Stimulated activated naive CD8-positive, alpha-beta T cell treated with anti-CD3 and anti-CD28 coated beads, Interleukin-15, amount 100 ng/mL, for 72 hours (primary cell): ENCODE measurements around the gene NRF1.

Experiments used
- ATAC-seq: fragments of 150-1000 bp; cut with Tn5 transposase; 2 replicates; pipeline ENCODE4 v1.10.0; 2021; ENCODE audit warnings: mild to moderate bottlenecking, moderate library complexity
- DNase-seq, 2 donors: peaks; one replicate each; pipeline ENCODE4 v3.0.0; 2021 to 2022
- H3K27ac Mint-ChIP-seq, 2 donors: one replicate each; pipeline ENCODE4 v1.8.0; 2022; ENCODE audit warnings: mild to moderate bottlenecking in 2 of 2, mixed read lengths in 2 of 2, moderate library complexity in 2 of 2
- H3K27me3 Mint-ChIP-seq: one replicate; pipeline ENCODE4 v1.8.0; 2022; ENCODE audit warnings: mixed read lengths
- H3K4me1 Mint-ChIP-seq: one replicate; pipeline ENCODE4 v1.8.0; 2022; ENCODE audit warnings: mild to moderate bottlenecking, mixed read lengths
- H3K4me3 Mint-ChIP-seq, 2 donors: one replicate each; pipeline ENCODE4 v1.8.0; 2022; ENCODE audit warnings: mild to moderate bottlenecking in 2 of 2, mixed read lengths in 2 of 2, moderate library complexity in 1 of 2
- H3K9me3 Mint-ChIP-seq, 2 donors: one replicate each; pipeline ENCODE4 v1.8.0; 2022; ENCODE audit warnings: mixed read lengths in 2 of 2

The NRF1 gene

GRCh38 chr7:129677796-129678195 is 66.3 kb downstream of the NRF1 start:
- Mint-ChIP-seq H3K4me1 (no peaks in the 10 kb centered on the region), H3K9me3 (no peaks in the 10 kb centered on the region), H3K27me3 (no peaks in the 10 kb centered on the region), H3K27ac (no peak overlapping the region), H3K4me3 (no peak overlapping the region)
- DNase-seq (no peak), ATAC-seq (no peak)

GRCh38 chr7:129678606-129679005 is 67.1 kb downstream of the NRF1 start:
- H3K27ac Mint-ChIP-seq: peak overlapping the region in 1 of 2 donors; percentile 74
- DNase-seq (no peak), ATAC-seq (no peak)
- H3K4me1 Mint-ChIP-seq: no peaks in the 10 kb centered on the region
- no peak overlapping the region for H3K4me3 Mint-ChIP-seq
- no peaks in the 10 kb centered on the region for H3K27me3 Mint-ChIP-seq
- H3K9me3 Mint-ChIP-seq: no peaks in the 10 kb centered on the region

GRCh38 chr7:129680400-129680799 is 68.9 kb downstream of the NRF1 start:
- Mint-ChIP-seq H3K27me3 (no peaks in the 10 kb centered on the region), H3K27ac (no peak overlapping the region), H3K4me3 (no peak overlapping the region), H3K4me1 (no peaks in the 10 kb centered on the region), H3K9me3 (no peaks in the 10 kb centered on the region)
- DNase-seq (no peak), ATAC-seq (no peak)

GRCh38 chr7:129684777-129685176 is 73.3 kb downstream of the NRF1 start:
- DNase-seq (no peak), ATAC-seq (no peak)
- no peak overlapping the region for H3K27ac Mint-ChIP-seq

GRCh38 chr7:129686063-129686462 is 74.5 kb downstream of the NRF1 start:
- ATAC-seq (no peak), DNase-seq (no peak)
- Mint-ChIP-seq H3K4me1 (no peaks in the 10 kb centered on the region), H3K27me3 (no peaks in the 10 kb centered on the region), H3K4me3 (no peak overlapping the region), H3K9me3 (no peaks in the 10 kb centered on the region), H3K27ac (no peak overlapping the region)

More at GRCh38 chr7:129684777-129685176, 73.3 kb downstream of the NRF1 start:
- Mint-ChIP-seq H3K9me3 (no peaks in the 10 kb centered on the region), H3K4me1 (no peaks in the 10 kb centered on the region), H3K4me3 (no peak overlapping the region), H3K27me3 (no peaks in the 10 kb centered on the region)

- H3K9me3 Mint-ChIP-seq: no peaks in the 10 kb centered on the region
- no peaks in the 10 kb centered on the region for H3K4me1 Mint-ChIP-seq
- no peak overlapping the region for H3K4me3 Mint-ChIP-seq
- DNase-seq (no peak), ATAC-seq (no peak)
- no peaks in the 10 kb centered on the region for H3K27me3 Mint-ChIP-seq
- H3K27ac Mint-ChIP-seq: peak overlapping the region in 1 of 2 donors; percentile 62
Observed at GRCh38 chr7:129688503-129689222, 77.1 kb downstream of the NRF1 start.

GRCh38 chr7:129689995-129690581 is 78.6 kb downstream of the NRF1 start:
- DNase-seq (no peak), ATAC-seq (no peak)
- no peak overlapping the region for H3K4me3 Mint-ChIP-seq
- H3K4me1 Mint-ChIP-seq: no peaks in the 10 kb centered on the region
- H3K27ac Mint-ChIP-seq: no peak overlapping the region
- no peaks in the 10 kb centered on the region for H3K9me3 Mint-ChIP-seq
- H3K27me3 Mint-ChIP-seq: no peaks in the 10 kb centered on the region

- H3K9me3 Mint-ChIP-seq: no peaks in the 10 kb centered on the region
- H3K27ac Mint-ChIP-seq: no peak overlapping the region
- DNase-seq (no peak), ATAC-seq (no peak)
- no peaks in the 10 kb centered on the region for H3K27me3 Mint-ChIP-seq
- no peaks in the 10 kb centered on the region for H3K4me1 Mint-ChIP-seq
- H3K4me3 Mint-ChIP-seq: no peak overlapping the region
Observed at GRCh38 chr7:129690701-129691100, 79.2 kb downstream of the NRF1 start.

- H3K27ac Mint-ChIP-seq: peak overlapping the region; percentile 94 to 99
- ATAC-seq (peak; percentile 71), DNase-seq (no peak)
- peak overlapping the region; percentile 35 to 60 for H3K4me3 Mint-ChIP-seq
- no peaks in the 10 kb centered on the region for H3K9me3 Mint-ChIP-seq
- H3K4me1 Mint-ChIP-seq: peaks cover 13% of the 10 kb centered on the region
- H3K27me3 Mint-ChIP-seq: no peaks in the 10 kb centered on the region
Observed at GRCh38 chr7:129698516-129699418, 87.2 kb downstream of the NRF1 start.

- Mint-ChIP-seq H3K27ac (no peak overlapping the region), H3K4me3 (no peak overlapping the region)
Observed at GRCh38 chr7:129702316-129702715, 90.8 kb downstream of the NRF1 start.

GRCh38 chr7:129702761-129703338 is 91.3 kb downstream of the NRF1 start:
- Mint-ChIP-seq H3K27ac (peak overlapping the region in 1 of 2 donors; percentile 72), H3K9me3 (no peaks in the 10 kb centered on the region), H3K4me3 (no peak overlapping the region), H3K4me1 (peaks cover 29% of the 10 kb centered on the region), H3K27me3 (no peaks in the 10 kb centered on the region)
- ATAC-seq: no peak
- DNase-seq: no peak

More at GRCh38 chr7:129702316-129702715, 90.8 kb downstream of the NRF1 start:
- peaks cover 24% of the 10 kb centered on the region for H3K4me1 Mint-ChIP-seq
- H3K27me3 Mint-ChIP-seq: no peaks in the 10 kb centered on the region
- H3K9me3 Mint-ChIP-seq: no peaks in the 10 kb centered on the region
- DNase-seq (no peak), ATAC-seq (no peak)

GRCh38 chr7:129703751-129704150 is 92.2 kb downstream of the NRF1 start:
- no peak overlapping the region for H3K27ac Mint-ChIP-seq
- DNase-seq: no peak
- ATAC-seq: no peak
- no peaks in the 10 kb centered on the region for H3K27me3 Mint-ChIP-seq
- H3K9me3 Mint-ChIP-seq: no peaks in the 10 kb centered on the region
- H3K4me1 Mint-ChIP-seq: peaks cover 30% of the 10 kb centered on the region
- H3K4me3 Mint-ChIP-seq: no peak overlapping the region

GRCh38 chr7:129707910-129708499 is 96.5 kb downstream of the NRF1 start:
- peak; percentile 61 for ATAC-seq
- Mint-ChIP-seq H3K27ac (peak overlapping the region in 1 of 2 donors; percentile 68), H3K4me3 (no peak overlapping the region), H3K27me3 (no peaks in the 10 kb centered on the region), H3K9me3 (no peaks in the 10 kb centered on the region), H3K4me1 (peaks cover 20% of the 10 kb centered on the region)
- no peak for DNase-seq

GRCh38 chr7:129713544-129713943 is 102.0 kb downstream of the NRF1 start:
- ATAC-seq (no peak), DNase-seq (no peak)
- H3K27me3 Mint-ChIP-seq: no peaks in the 10 kb centered on the region
- H3K4me1 Mint-ChIP-seq: no peaks in the 10 kb centered on the region
- no peak overlapping the region for H3K27ac Mint-ChIP-seq
- no peak overlapping the region for H3K4me3 Mint-ChIP-seq
- H3K9me3 Mint-ChIP-seq: no peaks in the 10 kb centered on the region

- Mint-ChIP-seq H3K27me3 (no peaks in the 10 kb centered on the region), H3K4me1 (no peaks in the 10 kb centered on the region), H3K9me3 (no peaks in the 10 kb centered on the region), H3K4me3 (no peak overlapping the region), H3K27ac (no peak overlapping the region)
- ATAC-seq: no peak
- DNase-seq: no peak
Observed at GRCh38 chr7:129714514-129715063, 103.1 kb downstream of the NRF1 start.
